Measurements from ENCODE around the gene EPB41L3. TPM values are rescaled to one million over a fixed set of nuclear protein-coding genes. Genes with fewer than 3 reads are reported as not detected.

EPB41L3 gene
- total RNA-seq, 1 experiment from 2014 or later, result 0.36 TPM

DNA sequence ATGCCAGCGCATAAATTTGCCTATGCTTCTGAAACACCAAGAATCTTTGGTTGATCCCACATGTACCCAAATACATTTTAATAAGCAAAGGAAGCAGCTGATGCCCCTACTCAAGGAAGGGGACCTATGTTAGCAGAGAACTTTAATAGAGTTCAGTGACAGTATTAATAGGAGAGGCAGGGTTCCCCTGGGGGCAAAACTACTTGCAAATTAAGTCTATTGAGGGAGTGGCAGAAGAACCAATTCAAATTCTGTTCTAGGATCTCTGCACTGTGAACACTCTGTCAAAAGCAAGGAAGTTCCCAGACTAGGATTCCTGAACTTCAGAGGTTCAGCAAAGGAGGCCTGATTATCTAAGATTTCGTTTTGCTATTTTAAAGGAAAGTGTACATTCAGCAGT is 47.5 kb downstream of the EPB41L3 start:
- CTCF ChIA-PET, result no interaction called here
- in situ Hi-C loops (cut with HindIII; ENCODE audit: low pct_unique_long_range_greater_than_20kb, low sequenced_read_pairs) (no loop called here), intact Hi-C loops (cut with micrococcal nuclease; ENCODE audit: unreplicated experiment) (no loop called here)
- no peaks in the 10 kb centered on the region for H3K36me3 ChIP-seq (ENCODE audit: control insufficient read depth, insufficient read depth, low read length)
- H3K4me3 ChIP-seq (ENCODE audit: low read depth in 2 of 2, low read length in 2 of 2), result no peak overlapping the region
- ATAC-seq, result no peak
- TF ChIP-seq, protein P1, sequence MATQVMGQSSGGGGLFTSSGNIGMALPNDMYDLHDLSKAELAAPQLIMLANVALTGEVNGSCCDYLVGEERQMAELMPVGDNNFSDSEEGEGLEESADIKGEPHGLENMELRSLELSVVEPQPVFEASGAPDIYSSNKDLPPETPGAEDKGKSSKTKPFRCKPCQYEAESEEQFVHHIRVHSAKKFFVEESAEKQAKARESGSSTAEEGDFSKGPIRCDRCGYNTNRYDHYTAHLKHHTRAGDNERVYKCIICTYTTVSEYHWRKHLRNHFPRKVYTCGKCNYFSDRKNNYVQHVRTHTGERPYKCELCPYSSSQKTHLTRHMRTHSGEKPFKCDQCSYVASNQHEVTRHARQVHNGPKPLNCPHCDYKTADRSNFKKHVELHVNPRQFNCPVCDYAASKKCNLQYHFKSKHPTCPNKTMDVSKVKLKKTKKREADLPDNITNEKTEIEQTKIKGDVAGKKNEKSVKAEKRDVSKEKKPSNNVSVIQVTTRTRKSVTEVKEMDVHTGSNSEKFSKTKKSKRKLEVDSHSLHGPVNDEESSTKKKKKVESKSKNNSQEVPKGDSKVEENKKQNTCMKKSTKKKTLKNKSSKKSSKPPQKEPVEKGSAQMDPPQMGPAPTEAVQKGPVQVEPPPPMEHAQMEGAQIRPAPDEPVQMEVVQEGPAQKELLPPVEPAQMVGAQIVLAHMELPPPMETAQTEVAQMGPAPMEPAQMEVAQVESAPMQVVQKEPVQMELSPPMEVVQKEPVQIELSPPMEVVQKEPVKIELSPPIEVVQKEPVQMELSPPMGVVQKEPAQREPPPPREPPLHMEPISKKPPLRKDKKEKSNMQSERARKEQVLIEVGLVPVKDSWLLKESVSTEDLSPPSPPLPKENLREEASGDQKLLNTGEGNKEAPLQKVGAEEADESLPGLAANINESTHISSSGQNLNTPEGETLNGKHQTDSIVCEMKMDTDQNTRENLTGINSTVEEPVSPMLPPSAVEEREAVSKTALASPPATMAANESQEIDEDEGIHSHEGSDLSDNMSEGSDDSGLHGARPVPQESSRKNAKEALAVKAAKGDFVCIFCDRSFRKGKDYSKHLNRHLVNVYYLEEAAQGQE (IDR thresholded peaks at IDR 0.05; ENCODE audit: insufficient read depth in 1 of 2, low read depth in 2 of 2, low read length in 1 of 2), result no peak
- TF ChIP-seq SIN3A (IDR thresholded peaks at IDR 0.05; ENCODE audit: borderline replicate concordance, insufficient read depth, low read depth, low read length) (no peak), POLR2AphosphoS5 (IDR thresholded peaks at IDR 0.05; ENCODE audit: low read depth, low read length) (no peak), TCF7L2 (IDR thresholded peaks at IDR 0.05; ENCODE audit: low read depth, low read length) (no peak)
- TF ChIP-seq, protein P2, sequence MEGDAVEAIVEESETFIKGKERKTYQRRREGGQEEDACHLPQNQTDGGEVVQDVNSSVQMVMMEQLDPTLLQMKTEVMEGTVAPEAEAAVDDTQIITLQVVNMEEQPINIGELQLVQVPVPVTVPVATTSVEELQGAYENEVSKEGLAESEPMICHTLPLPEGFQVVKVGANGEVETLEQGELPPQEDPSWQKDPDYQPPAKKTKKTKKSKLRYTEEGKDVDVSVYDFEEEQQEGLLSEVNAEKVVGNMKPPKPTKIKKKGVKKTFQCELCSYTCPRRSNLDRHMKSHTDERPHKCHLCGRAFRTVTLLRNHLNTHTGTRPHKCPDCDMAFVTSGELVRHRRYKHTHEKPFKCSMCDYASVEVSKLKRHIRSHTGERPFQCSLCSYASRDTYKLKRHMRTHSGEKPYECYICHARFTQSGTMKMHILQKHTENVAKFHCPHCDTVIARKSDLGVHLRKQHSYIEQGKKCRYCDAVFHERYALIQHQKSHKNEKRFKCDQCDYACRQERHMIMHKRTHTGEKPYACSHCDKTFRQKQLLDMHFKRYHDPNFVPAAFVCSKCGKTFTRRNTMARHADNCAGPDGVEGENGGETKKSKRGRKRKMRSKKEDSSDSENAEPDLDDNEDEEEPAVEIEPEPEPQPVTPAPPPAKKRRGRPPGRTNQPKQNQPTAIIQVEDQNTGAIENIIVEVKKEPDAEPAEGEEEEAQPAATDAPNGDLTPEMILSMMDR (IDR thresholded peaks at IDR 0.05), result no peak
- H3K4me1 ChIP-seq (ENCODE audit: control insufficient read depth, insufficient read depth, low read length), result no peaks in the 10 kb centered on the region
- POLR2A ChIA-PET, result no interaction called here
- H3K9me3 ChIP-seq (ENCODE audit: control insufficient read depth, insufficient read depth, low read depth, low read length), result no peaks in the 10 kb centered on the region
- DNase-seq (ENCODE audit: low read depth, low spot score), result no peak
- BruUV-seq (replicated peaks), result no TSS peak
- no peak overlapping the region for H3K27ac ChIP-seq (ENCODE audit: low read length)
- no peaks in the 10 kb centered on the region for H3K27me3 ChIP-seq (ENCODE audit: control insufficient read depth, insufficient read depth, low read length)

DNA sequence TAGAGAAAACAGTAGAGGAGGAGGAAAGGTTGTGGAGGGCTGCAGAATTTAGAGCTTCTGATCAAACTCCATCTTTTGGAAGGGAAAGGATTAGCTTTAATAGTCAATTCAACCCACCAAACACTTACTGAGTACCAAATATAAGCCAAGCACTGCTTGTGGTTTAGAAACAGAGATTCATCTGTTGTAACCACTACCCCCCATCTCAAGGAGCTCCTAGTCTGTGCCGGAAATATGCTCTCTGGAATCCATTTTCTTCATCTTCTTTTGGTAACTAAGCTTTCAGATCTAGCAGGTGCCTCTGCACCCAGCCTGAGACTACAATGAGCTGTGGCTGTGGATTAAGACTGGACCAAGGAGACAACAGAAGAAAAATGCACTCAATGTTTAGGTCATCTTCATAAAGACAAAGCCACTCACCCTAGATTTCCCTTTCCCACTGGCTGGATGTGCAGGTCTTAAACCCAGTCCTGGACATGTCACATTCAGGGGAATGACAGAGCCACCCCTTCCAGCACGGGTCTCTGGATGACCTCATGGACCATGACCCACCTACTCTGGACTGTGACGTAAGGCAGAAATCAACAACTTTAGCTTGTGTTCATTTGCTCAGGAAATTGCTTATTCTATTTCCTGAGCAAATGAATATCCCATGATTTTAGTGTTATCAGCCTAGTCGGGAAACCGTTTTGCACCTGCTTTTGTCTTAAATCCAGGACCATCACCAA is 52.9 kb downstream of the EPB41L3 start:
- no peaks in the 10 kb centered on the region for H3K27me3 ChIP-seq (ENCODE audit: control insufficient read depth, insufficient read depth, low read length)
- in situ Hi-C loops (cut with HindIII; ENCODE audit: low pct_unique_long_range_greater_than_20kb, low sequenced_read_pairs), result no loop called here
- no peaks in the 10 kb centered on the region for H3K9me3 ChIP-seq (ENCODE audit: control insufficient read depth, insufficient read depth, low read depth, low read length)
- DNase-seq (ENCODE audit: low read depth, low spot score) (no peak), ATAC-seq (no peak)
- ChIA-PET CTCF (no interaction called here), POLR2A (no interaction called here)
- no peaks in the 10 kb centered on the region for H3K4me1 ChIP-seq (ENCODE audit: control insufficient read depth, insufficient read depth, low read length)
- BruUV-seq (replicated peaks), result no TSS peak
- TF ChIP-seq TCF7L2 (IDR thresholded peaks at IDR 0.05; ENCODE audit: low read depth, low read length) (no peak), SIN3A (IDR thresholded peaks at IDR 0.05; ENCODE audit: borderline replicate concordance, insufficient read depth, low read depth, low read length) (no peak), POLR2AphosphoS5 (IDR thresholded peaks at IDR 0.05; ENCODE audit: low read depth, low read length) (no peak)
- TF ChIP-seq, protein P2 (IDR thresholded peaks at IDR 0.05), result no peak
- TF ChIP-seq, protein P1 (IDR thresholded peaks at IDR 0.05; ENCODE audit: insufficient read depth in 1 of 2, low read depth in 2 of 2, low read length in 1 of 2), result no peak
- intact Hi-C loops (cut with micrococcal nuclease; ENCODE audit: unreplicated experiment), result no loop called here
- H3K4me3 ChIP-seq (ENCODE audit: low read depth in 2 of 2, low read length in 2 of 2), result no peak overlapping the region
- no peak overlapping the region for H3K27ac ChIP-seq (ENCODE audit: low read length)
- no peaks in the 10 kb centered on the region for H3K36me3 ChIP-seq (ENCODE audit: control insufficient read depth, insufficient read depth, low read length)
